ENCODE measurements around the gene GTF3C1.

GRCh38 chr16:27572711-27573110 is 23.0 kb upstream of the GTF3C1 start:
- TF ChIP-seq CTCF (conservative IDR thresholded peaks at IDR 0.05; ENCODE audit: low read depth, low read length): no peak
- no peak for TF ChIP-seq EZH2 (IDR thresholded peaks at IDR 0.05; ENCODE audit: low read length, unreplicated experiment)
- no peak for TF ChIP-seq EZH2phosphoT487 (IDR thresholded peaks at IDR 0.05; ENCODE audit: borderline replicate concordance, low read length)
